ENCODE measurements around the gene OSM.

Gene OSM

DNA sequence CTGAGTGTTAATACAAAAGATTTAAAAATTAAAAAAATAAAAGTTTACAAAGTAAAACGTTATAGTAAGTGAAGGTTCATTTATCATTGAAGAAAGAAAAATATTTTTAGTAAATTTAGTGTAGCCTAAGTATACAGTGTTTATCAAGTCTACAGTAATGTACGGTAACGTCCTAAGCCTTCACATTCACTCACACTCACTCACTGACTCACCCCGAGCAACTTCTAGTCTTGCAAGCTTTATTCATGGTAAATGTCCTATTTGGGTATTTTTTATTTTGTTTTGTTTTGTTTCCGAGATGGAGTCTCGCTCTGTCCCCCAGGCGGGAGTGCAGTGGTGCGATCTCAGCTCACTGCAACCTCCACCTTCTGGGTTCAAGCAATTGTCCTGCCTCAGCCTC is 13.9 kb upstream of the OSM start:
- Histone ChIP-seq H3K36me3 (replicated peaks; ENCODE audit: low read depth, low read length) (no peaks in the 10 kb centered on the region), H3K9me3 (ENCODE audit: insufficient read depth, low read length) (no peaks in the 10 kb centered on the region), H3K79me2 (ENCODE audit: low read length) (no peaks in the 10 kb centered on the region), H3K4me2 (ENCODE audit: low read length) (no peak overlapping the region), H3K4me1 (ENCODE audit: low read length) (peaks cover 6% of the 10 kb centered on the region; the same call in 1 of the 2 replicates), H3K27me3 (ENCODE audit: low read depth, low read length) (peaks cover 24% of the 10 kb centered on the region), H3K27ac (ENCODE audit: low read length) (no peak overlapping the region), H3K9ac (ENCODE audit: low read length) (no peak overlapping the region), H3K4me3 (ENCODE audit: low read length) (no peak overlapping the region), H4K20me1 (ENCODE audit: insufficient read depth, low read length) (no peaks in the 10 kb centered on the region), H2AFZ (ENCODE audit: low read depth, low read length) (no peak overlapping the region)
- TF ChIP-seq EZH2phosphoT487 (IDR thresholded peaks at IDR 0.05; ENCODE audit: low read depth) (no peak), CTCF (IDR thresholded peaks at IDR 0.05; ENCODE audit: low read depth, low read length) (no peak)

GRCh38 chr22:30279932-30280331 is 13.3 kb upstream of the OSM start:
- no peak overlapping the region for H3K4me2 ChIP-seq (ENCODE audit: low read length)
- TF ChIP-seq CTCF (IDR thresholded peaks at IDR 0.05; ENCODE audit: low read depth, low read length) (no peak), EZH2phosphoT487 (IDR thresholded peaks at IDR 0.05; ENCODE audit: low read depth) (no peak)
- no peaks in the 10 kb centered on the region for H3K36me3 ChIP-seq (replicated peaks; ENCODE audit: low read depth, low read length)
- peaks cover 28% of the 10 kb centered on the region for H3K27me3 ChIP-seq (ENCODE audit: low read depth, low read length)
- no peak overlapping the region for H3K4me3 ChIP-seq (ENCODE audit: low read length)
- H3K4me1 ChIP-seq (ENCODE audit: low read length), result peaks cover 7% of the 10 kb centered on the region; the same call in 1 of the 2 replicates
- no peaks in the 10 kb centered on the region for H4K20me1 ChIP-seq (ENCODE audit: insufficient read depth, low read length)
- H3K79me2 ChIP-seq (ENCODE audit: low read length), result no peaks in the 10 kb centered on the region
- no peak overlapping the region for H2AFZ ChIP-seq (ENCODE audit: low read depth, low read length)
- no peaks in the 10 kb centered on the region for H3K9me3 ChIP-seq (ENCODE audit: insufficient read depth, low read length)
- H3K9ac ChIP-seq (ENCODE audit: low read length), result no peak overlapping the region
- H3K27ac ChIP-seq (ENCODE audit: low read length), result no peak overlapping the region

DNA sequence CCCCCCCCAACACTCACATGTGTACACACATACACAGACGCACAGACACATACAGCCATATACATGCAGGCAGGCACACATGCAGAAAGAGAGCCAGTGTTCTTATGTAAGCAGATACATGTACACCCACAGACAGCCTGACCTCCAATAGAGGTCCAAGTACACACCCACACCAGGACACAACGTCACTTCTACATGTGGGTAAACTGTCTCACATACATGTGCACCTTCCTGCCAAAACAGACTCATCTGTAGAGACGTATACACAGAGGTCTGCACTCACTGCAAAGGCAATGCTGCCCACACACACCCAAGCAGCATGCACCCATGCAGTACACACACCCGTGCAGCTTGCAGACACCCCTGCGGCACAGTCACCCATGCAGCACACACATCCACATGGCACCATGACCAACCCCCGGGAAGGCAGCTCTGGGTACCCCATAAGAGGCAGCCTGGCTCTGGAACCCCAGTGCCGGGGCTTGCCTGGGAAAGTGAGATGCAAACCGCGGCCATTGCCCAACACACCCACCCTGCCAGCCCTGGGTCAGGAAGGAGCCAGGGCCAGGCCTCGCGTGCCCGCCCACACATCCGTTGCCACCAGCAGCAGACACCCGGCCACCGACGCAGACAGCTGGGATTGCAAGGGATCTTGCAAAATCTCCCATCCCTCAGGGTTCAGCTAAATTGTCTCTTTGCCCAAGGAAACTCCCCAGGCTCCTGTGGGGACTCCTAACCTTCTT is 12.6 kb upstream of the OSM start:
- Histone ChIP-seq H4K20me1 (ENCODE audit: insufficient read depth, low read length) (no peaks in the 10 kb centered on the region), H3K27me3 (ENCODE audit: low read depth, low read length) (peaks cover 28% of the 10 kb centered on the region), H3K9ac (ENCODE audit: low read length) (no peak overlapping the region), H3K27ac (ENCODE audit: low read length) (no peak overlapping the region), H3K4me3 (ENCODE audit: low read length) (no peak overlapping the region), H3K4me1 (ENCODE audit: low read length) (peaks cover 7% of the 10 kb centered on the region; the same call in 1 of the 2 replicates), H3K79me2 (ENCODE audit: low read length) (no peaks in the 10 kb centered on the region), H3K4me2 (ENCODE audit: low read length) (no peak overlapping the region), H2AFZ (ENCODE audit: low read depth, low read length) (no peak overlapping the region), H3K9me3 (ENCODE audit: insufficient read depth, low read length) (no peaks in the 10 kb centered on the region), H3K36me3 (replicated peaks; ENCODE audit: low read depth, low read length) (no peaks in the 10 kb centered on the region)
- TF ChIP-seq CTCF (IDR thresholded peaks at IDR 0.05; ENCODE audit: low read depth, low read length) (no peak), EZH2phosphoT487 (IDR thresholded peaks at IDR 0.05; ENCODE audit: low read depth) (no peak)

GRCh38 chr22:30277547-30278344 is 11.1 kb upstream of the OSM start:
- TF ChIP-seq CTCF (IDR thresholded peaks at IDR 0.05; ENCODE audit: low read depth, low read length) (no peak), EZH2phosphoT487 (IDR thresholded peaks at IDR 0.05; ENCODE audit: low read depth) (no peak)
- Histone ChIP-seq H3K4me2 (ENCODE audit: low read length) (no peak overlapping the region), H3K9me3 (ENCODE audit: insufficient read depth, low read length) (no peaks in the 10 kb centered on the region), H3K27ac (ENCODE audit: low read length) (no peak overlapping the region), H3K4me3 (ENCODE audit: low read length) (no peak overlapping the region), H3K79me2 (ENCODE audit: low read length) (no peaks in the 10 kb centered on the region), H3K27me3 (ENCODE audit: low read depth, low read length) (peaks cover 28% of the 10 kb centered on the region), H3K4me1 (ENCODE audit: low read length) (peaks cover 7% of the 10 kb centered on the region; the same call in 1 of the 2 replicates), H3K9ac (ENCODE audit: low read length) (no peak overlapping the region), H4K20me1 (ENCODE audit: insufficient read depth, low read length) (no peaks in the 10 kb centered on the region), H3K36me3 (replicated peaks; ENCODE audit: low read depth, low read length) (no peaks in the 10 kb centered on the region), H2AFZ (ENCODE audit: low read depth, low read length) (no peak overlapping the region)

All from OCI-LY3 (cell line).